GM03348 (cell line): Measurements from ENCODE around the gene SNCB.
"Not testable (repeated sequence)": the region's sequence is repeated elsewhere in the genome, so short reads cannot be mapped to it uniquely, and the experiment has no call there.

Source experiments
- DNase-seq: peaks from one replicate; pipeline ENCODE4 v3.0.0; 2012; ENCODE audit warnings: low spot score

The SNCB gene

GRCh38 chr5:176621661-176622079, 8.7 kb downstream of the SNCB start:
- no peak for DNase-seq

- peak; percentile 51 for DNase-seq
These were observed 9.9 kb downstream of the SNCB start for GRCh38 chr5:176620333-176620981.

DNA sequence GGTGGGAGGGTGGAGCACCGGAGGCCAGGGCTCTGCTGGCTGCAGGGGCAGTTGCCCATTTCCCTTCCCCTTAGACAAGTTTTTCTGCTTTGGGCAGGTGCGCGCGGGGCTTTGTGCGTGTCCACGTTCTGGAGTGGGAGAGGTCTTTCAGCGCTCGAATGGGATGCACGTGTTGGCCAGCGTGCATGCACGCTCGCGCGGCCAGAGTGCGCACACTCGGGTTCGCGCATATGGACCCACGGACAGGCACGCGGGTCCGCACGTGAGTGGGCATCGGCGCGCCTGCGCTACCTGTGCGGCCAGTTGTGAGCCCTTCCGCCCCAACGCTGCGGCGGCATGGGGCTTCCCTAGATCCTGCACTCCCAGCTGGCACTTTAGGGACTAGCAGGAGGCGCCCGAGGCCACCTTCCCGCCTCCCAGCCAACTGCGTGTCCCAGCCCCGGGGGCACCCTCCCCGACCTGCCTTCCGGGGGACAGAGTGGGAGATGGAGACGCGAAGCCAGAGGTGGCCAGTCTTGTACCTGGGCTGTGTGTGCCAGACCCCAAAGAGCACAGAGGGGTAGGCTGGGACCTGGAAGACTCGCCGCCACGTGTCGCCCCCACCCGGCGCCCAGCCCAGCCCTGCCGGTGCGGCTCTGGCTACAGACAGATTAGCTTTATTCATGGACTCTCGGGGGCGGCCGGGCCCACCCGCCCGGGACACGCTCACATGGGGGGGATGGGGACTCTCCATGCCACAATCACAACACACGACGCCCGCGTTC, 10.6 kb downstream of the SNCB start:
- no peak for DNase-seq

DNA sequence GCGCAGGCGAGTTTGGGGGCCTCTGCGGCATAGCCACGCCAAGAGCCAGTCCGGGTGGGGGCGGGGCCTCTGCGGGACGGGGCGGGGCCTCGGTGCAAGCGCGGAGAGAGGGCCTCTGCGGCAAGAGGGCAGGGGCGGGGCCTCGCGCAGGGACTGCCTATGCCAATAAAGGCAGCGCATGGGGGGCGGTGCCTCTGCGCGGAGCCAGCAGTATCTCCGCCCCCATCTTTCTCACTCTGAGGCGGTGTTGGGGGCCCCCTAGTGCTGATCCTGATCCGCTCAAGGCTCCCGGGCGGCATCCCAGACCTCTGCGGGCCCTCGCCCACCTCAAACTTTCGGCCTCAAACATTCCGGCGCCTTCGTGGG, 11.1 kb downstream of the SNCB start:
- DNase-seq = peak; percentile 92

DNA sequence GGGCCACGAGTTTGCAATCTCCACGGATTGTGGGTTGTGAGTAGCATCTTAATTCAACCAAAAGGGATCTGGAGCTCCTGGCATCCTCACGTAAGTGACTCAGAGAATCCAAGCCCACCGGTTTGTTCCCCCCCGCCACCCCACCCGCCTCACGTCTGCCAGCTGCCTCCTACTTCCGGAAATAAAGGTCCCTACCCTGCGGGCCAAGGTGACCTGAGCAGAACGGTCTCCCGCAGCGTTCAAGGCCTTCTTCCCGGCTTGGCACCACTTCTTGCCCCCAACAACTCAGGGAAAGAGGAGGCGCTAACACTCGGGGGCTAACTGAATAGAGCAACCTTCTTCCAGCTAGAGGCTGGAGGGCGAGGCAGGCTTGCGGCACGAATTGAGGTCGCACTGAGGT, 11.6 kb downstream of the SNCB start:
- DNase-seq = no peak

DNA sequence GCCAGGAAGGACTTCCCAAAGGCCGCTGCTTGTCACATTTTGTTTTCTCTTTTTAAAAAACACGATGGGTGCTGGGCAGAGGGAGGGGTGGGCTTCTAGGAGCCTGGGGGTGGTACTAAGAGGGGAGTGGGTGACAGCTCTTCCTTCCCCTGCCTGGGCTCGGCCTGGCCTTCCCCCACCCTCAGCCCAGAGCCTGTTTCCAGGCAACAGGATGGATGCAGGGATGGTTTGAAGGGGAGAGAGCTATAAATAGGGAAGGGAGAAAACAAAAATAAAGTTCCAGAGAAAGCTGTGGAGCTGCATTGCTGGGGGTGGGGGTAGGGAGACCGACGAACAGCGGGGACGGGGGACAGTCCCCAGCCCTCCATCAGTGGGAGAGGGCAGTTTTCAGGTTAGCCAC, 13.8 kb downstream of the SNCB start:
- no peak for DNase-seq

GRCh38 chr5:176614805-176615478, 15.4 kb downstream of the SNCB start:
- peak; percentile 89 for DNase-seq

DNA sequence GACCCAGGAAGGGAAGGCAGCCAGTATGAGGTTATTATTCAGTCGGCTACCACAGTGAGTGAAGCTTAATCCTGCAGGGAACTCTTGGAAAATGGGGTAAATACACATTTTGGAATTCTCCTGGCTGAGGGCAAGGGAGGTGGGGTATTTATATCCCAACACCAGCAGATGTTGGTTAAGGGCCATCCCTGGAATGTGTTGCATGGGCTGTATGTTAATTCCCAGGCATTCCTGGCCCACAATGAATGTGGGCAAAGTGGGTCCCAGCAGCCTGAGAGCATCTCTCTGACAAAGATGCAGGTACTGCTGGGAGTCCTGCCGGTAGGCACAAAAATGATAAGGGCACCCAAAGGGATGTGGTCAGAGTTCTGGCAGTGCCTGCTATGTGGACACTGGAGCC, 17.5 kb downstream of the SNCB start:
- no peak for DNase-seq

DNA sequence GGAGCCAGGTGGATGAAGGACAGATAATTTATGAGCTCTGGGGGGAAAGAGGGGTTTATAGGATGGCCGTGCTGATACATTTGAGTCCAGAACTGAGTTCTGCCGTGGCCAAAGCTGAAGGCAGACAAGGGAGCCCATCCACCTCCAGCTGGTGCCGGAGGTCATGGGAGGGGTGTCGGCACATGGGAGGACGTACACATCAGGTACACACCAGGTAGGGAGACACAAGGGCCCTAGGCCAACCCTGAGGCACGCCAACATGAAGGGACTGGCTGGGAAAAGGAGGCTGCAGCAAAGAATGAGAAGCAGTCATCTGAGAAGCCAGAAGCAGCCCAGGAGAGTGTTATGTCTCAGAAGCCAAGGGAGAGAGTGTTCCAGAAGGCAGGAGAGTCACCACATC, 18.3 kb downstream of the SNCB start:
- DNase-seq = no peak

DNA sequence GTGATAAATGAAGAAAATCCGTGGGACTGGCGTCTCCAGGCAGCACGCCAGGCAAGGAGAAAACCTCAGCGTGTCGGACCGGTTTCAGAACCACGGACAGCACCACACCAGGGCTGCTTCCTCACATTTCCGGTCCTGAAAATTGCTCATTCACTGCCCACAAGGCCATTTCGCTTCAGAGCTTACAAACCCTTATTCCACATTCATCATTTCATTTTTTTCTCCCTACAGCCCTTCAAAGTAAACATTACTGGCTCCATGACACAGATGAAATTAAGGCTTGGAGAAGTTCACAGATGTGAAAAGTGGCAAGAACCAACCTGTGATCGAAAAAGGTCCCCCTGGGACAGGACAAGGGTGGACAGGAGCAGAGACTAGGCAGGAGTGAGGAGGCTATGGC, 18.9 kb downstream of the SNCB start:
- DNase-seq = peak; percentile 87

GRCh38 chr5:176610435-176610773, 19.9 kb downstream of the SNCB start:
- peak; percentile 25 for DNase-seq

- DNase-seq = peak; percentile 98
These were observed 20.5 kb downstream of the SNCB start, which contains the start of gene GPRIN1 for GRCh38 chr5:176609724-176610434. TSS of gene GPRIN1 (minus strand) at chr5:176610156. CDS start at chr5:176599834, 10,322 bp downstream.

DNA sequence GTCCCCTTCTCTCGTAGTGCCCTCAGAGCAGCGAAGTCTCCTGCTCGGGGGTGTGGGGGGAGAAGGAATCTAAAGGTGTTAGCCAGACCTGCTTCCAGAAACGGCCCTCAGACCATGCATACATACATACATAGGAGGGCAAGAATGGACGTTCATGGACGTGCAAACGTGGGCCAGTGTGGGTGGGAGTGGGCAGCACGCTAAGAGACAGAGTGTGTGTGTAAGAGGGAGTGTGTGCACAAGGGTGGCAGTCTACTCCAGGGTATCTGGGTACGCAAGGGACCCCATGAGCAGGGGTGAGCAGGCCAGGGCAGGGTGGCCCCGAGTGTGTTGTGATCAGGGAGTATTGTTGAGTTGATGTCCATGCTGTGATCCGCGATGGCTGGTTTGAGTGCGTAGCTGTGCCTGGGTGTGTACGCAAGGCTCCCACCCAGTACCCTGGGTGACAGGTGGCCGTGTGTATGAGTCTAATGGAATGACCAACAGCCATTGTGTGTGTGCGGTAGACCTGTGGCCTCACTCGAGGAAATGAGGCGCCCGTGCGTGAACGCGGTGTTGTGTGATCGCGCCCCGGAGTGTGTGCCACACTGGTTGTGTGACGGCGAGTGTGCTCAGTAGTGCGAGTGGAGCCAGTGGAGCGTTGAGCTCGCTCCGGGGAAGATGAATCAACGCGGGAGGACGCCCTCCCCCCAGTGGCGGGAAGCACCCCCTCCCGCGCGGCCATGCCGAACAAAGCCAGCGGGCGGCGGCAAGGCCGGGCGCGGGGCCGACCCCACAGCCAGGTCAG, 21.2 kb downstream of the SNCB start:
- no peak for DNase-seq

GRCh38 chr5:176608142-176608705, 22.1 kb downstream of the SNCB start:
- DNase-seq = no peak

- DNase-seq = no peak
These were observed 23.5 kb downstream of the SNCB start for GRCh38 chr5:176606875-176607274.

DNA sequence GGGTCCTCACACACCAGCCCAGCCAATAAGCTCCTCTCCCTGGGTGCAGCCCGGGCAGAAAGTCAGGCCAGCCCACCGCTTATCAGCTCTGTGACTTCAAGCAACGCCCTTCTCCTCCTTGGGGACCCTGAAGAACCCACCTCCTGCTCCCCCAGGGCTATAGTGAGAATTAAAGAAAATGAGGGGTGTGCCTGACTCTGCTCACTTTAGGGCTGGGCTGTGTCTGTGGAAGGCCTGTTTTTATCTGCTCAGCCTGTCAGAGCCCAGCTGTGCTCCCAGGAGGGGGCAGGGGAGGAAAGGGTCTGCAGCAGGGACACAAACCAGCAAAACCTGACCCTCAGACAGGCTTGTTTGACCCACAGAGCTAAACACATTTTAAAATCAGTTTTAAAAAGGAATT, 24.3 kb downstream of the SNCB start:
- DNase-seq = no peak

DNA sequence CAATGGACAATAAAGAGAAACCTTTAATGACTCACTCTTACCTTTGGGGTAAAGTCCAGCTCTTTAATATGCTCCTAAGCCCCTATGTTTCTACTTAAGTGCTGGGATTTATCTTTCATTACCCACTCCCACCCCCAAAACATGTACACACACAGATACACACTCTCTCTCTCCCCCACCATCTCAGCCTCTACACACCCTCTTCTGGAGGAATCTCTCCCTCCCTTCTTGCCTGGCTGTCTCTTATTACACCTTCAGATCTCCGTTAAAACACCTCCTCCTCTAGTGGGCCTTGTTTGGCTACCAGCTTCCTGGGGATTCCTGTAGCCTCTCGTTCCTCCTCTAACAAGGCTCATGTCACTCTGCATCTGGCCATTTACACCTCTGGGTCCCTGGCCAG, 27.2 kb downstream of the SNCB start:
- DNase-seq = no peak

GRCh38 chr5:176601901-176602482, 28.3 kb downstream of the SNCB start:
- no peak for DNase-seq

DNA sequence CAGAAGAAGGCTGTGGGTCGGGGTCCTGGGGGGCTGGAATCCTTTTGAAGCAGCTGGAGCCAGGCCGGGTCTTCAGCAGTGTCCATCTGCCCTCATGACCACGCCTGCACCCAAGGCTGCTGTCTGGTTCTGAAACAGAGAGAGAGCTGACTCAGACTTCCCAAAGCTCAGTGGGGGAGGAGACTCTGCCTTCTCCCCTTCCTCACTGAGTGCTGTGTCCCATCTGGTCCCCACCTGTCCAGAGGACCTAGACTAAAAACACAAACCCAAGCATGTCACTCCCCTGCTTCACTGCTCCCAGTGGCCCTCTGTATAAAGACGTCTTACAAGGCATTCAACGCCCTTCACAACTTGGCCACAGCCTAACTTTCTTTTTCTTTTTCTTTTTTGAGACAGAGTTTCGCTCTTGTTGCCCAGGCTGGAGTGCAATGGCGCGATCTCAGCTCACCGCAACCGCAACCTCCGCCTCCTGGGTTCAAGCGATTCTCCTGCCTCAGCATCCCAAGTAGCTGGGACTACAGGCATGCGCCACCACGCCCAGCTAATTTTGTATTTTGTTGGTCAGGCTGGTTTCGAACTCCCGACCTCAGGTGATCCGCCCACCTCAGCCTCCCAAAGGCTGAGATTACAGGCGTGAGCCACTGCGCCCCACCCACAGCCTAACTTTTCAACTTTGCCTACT, 30.4 kb downstream of the SNCB start:
- not testable (repeated sequence) for DNase-seq
